HepG2 (cell line): ENCODE data around the gene HOXC10. TPM values are rescaled to one million over a fixed set of nuclear protein-coding genes. Genes with fewer than 3 reads are reported as not detected.
A peak's percentile ranks its signal among the peaks of the same experiment; 100 is the strongest.

Experiments used
- NFYC ChIP-seq: IDR thresholded peaks from 2 replicates; pipeline ENCODE4 v1.6.1; 2016; ENCODE audit warnings: missing genetic modification reagents, missing compliant biosample characterization
- PAF1 ChIP-seq: IDR thresholded peaks from 2 replicates; pipeline ENCODE4 v1.6.1; 2016; ENCODE audit warnings: missing genetic modification reagents, missing compliant biosample characterization
- PITX1 ChIP-seq: sonication (generic); formaldehyde crosslinking; IDR thresholded peaks from 2 replicates; pipeline ENCODE4 v1.5.1; 2020; ENCODE audit warnings: mild to moderate bottlenecking, missing genetic modification reagents
- POLR2G ChIP-seq: fragments of 200-400 bp; formaldehyde crosslinking; IDR thresholded peaks from 2 replicates; pipeline ENCODE4 v1.6.1; 2018; ENCODE audit warnings: mild to moderate bottlenecking, low read depth, low read length, moderate library complexity
- SNAPC4 ChIP-seq: sonication (generic); formaldehyde crosslinking; IDR thresholded peaks from 2 replicates; pipeline ENCODE4 v1.4.0; 2020; ENCODE audit warnings: mild to moderate bottlenecking, missing genetic modification reagents
- THAP7 ChIP-seq: sonication (generic); formaldehyde crosslinking; IDR thresholded peaks from 2 replicates; pipeline ENCODE4 v1.8.1; 2023; ENCODE audit warnings: mild to moderate bottlenecking, missing genetic modification reagents
- ZFP36L2 ChIP-seq: sonication (generic); formaldehyde crosslinking; IDR thresholded peaks from 2 replicates; pipeline ENCODE4 v1.4.0; 2020; ENCODE audit warnings: missing genetic modification reagents
- ZKSCAN5 ChIP-seq: sonication (generic); formaldehyde crosslinking; IDR thresholded peaks from 2 replicates; pipeline ENCODE4 v1.5.1; 2020; ENCODE audit warnings: mild to moderate bottlenecking, missing genetic modification reagents
- ZNF549 ChIP-seq: sonication (generic); formaldehyde crosslinking; IDR thresholded peaks from 2 replicates; pipeline ENCODE4 v1.5.0; 2020; ENCODE audit warnings: missing genetic modification reagents
- ZNF816 ChIP-seq: sonication (generic); formaldehyde crosslinking; IDR thresholded peaks from 2 replicates; pipeline ENCODE4 v1.8.0; 2022; ENCODE audit warnings: missing genetic modification reagents, mild to moderate bottlenecking, borderline replicate concordance
- ZNF883 ChIP-seq: sonication (generic); formaldehyde crosslinking; IDR thresholded peaks from 2 replicates; pipeline ENCODE4 v1.5.1; 2020; ENCODE audit warnings: mild to moderate bottlenecking, missing genetic modification reagents; ENCODE audit errors: not compliant biosample characterization
- polyA plus RNA-seq, 8 experiments: library from polyadenylated mRNA; depleted of rRNA in 3 of 8; stranded (reverse) in 7 of 8; unstranded in 1 of 8; fragments of >200 nt; fragmentation: Illumina TruSeq in 4 of 8; extraction: Trizol in 4 of 8; gene quantifications; 2 replicates each; pipeline versions ENCODE4 v1.2.1 to v1.2.3, GENCODE V29; 2011 to 2016; ENCODE audit warnings: low read depth in 4 of 8, missing spikeins in 1 of 8, mixed read lengths in 1 of 8; ENCODE audit not compliant: insufficient read depth in 1 of 8
- total RNA-seq, 5 experiments: library from RNA; depleted of rRNA; stranded (reverse); fragments of >200 nt; fragmentation: Illumina TruSeq; extraction: Trizol; gene quantifications; 2 replicates each; pipeline ENCODE4 v1.2.3, GENCODE V29; 2016; ENCODE audit warnings: low read depth in 1 of 5
- TF ChIP-seq, protein P1 (sequence below), 2 experiments: sonication (generic) in 1 of 2; formaldehyde crosslinking in 1 of 2; IDR thresholded peaks; 2 replicates each; pipeline versions ENCODE4 v1.5.1 to v1.6.1; 2011 to 2020; ENCODE audit warnings: borderline replicate concordance in 1 of 2, low read depth in 1 of 2, low read length in 1 of 2, mild to moderate bottlenecking in 1 of 2, missing genetic modification reagents in 1 of 2, moderate library complexity in 1 of 2
- TF ChIP-seq, protein P2 (sequence below): sonication (generic); formaldehyde crosslinking; IDR thresholded peaks from 2 replicates; pipeline ENCODE4 v1.5.0; 2020; ENCODE audit warnings: mild to moderate bottlenecking, missing genetic modification reagents, borderline replicate concordance

The HOXC10 gene
- total and polyA plus RNA-seq, 2 of the 13 experiments (the other 11 are each of a cell fraction or from before 2014, with no cell fraction given), result not detected

- TF ChIP-seq SNAPC4 (CRISPR knock-in tag) (no peak), THAP7 (no peak), NFYC (CRISPR knock-in tag) (peak; percentile 70), ZNF883 (peak; percentile 7), ZFP36L2 (CRISPR knock-in tag) (no peak), ZNF816 (0 out of 2 replicates have a peak, but pooled peaks have one; percentile 8), ZNF549 (CRISPR knock-in tag) (no peak), POLR2G (0 out of 2 replicates have a peak, but pooled peaks have one; percentile 21), PAF1 (CRISPR knock-in tag) (no peak), ZKSCAN5 (CRISPR knock-in tag) (no peak), PITX1 (no peak)
- TF ChIP-seq, protein P1, sequence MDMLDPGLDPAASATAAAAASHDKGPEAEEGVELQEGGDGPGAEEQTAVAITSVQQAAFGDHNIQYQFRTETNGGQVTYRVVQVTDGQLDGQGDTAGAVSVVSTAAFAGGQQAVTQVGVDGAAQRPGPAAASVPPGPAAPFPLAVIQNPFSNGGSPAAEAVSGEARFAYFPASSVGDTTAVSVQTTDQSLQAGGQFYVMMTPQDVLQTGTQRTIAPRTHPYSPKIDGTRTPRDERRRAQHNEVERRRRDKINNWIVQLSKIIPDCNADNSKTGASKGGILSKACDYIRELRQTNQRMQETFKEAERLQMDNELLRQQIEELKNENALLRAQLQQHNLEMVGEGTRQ (IDR thresholded peaks at IDR 0.05; ENCODE audit: low read depth, low read length), result peak; percentile 85
- TF ChIP-seq, protein P1 (CRISPR knock-in tag; IDR thresholded peaks at IDR 0.05; ENCODE audit: borderline replicate concordance), result peak; percentile 88; the same call in 1 of the 2 replicates
- TF ChIP-seq, protein P2, sequence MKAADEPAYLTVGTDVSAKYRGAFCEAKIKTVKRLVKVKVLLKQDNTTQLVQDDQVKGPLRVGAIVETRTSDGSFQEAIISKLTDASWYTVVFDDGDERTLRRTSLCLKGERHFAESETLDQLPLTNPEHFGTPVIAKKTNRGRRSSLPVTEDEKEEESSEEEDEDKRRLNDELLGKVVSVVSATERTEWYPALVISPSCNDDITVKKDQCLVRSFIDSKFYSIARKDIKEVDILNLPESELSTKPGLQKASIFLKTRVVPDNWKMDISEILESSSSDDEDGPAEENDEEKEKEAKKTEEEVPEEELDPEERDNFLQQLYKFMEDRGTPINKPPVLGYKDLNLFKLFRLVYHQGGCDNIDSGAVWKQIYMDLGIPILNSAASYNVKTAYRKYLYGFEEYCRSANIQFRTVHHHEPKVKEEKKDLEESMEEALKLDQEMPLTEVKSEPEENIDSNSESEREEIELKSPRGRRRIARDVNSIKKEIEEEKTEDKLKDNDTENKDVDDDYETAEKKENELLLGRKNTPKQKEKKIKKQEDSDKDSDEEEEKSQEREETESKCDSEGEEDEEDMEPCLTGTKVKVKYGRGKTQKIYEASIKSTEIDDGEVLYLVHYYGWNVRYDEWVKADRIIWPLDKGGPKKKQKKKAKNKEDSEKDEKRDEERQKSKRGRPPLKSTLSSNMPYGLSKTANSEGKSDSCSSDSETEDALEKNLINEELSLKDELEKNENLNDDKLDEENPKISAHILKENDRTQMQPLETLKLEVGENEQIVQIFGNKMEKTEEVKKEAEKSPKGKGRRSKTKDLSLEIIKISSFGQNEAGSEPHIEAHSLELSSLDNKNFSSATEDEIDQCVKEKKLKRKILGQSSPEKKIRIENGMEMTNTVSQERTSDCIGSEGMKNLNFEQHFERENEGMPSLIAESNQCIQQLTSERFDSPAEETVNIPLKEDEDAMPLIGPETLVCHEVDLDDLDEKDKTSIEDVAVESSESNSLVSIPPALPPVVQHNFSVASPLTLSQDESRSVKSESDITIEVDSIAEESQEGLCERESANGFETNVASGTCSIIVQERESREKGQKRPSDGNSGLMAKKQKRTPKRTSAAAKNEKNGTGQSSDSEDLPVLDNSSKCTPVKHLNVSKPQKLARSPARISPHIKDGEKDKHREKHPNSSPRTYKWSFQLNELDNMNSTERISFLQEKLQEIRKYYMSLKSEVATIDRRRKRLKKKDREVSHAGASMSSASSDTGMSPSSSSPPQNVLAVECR, result 0 out of 2 replicates have a peak, but pooled peaks have one; percentile 17
Observed at GRCh38 chr12:53999559-54000115, 14.7 kb downstream of the HOXC10 start (continued).
